Lower lobe of right lung (tissue), 2 donors: ENCODE data around the gene SCGB3A1. TPM values are rescaled to one million over a fixed set of nuclear protein-coding genes. Genes with fewer than 3 reads are reported as not detected.

Experiments
- ATAC-seq, 2 donors: fragments of 200-7000 bp; cut with Tn5 transposase; one replicate each; pipeline ENCODE4 v1.9.1; 2020 to 2022; ENCODE audit warnings: mild to moderate bottlenecking in 2 of 2, moderate library complexity in 2 of 2
- DNase-seq: peaks from one replicate; pipeline ENCODE4 v3.0.0-alpha.2; 2020
- H3K27ac ChIP-seq: fragments of 200-600 bp; one replicate; pipeline ENCODE4 v1.8.0; 2022
- H3K27me3 ChIP-seq: fragments of 200-600 bp; one replicate; pipeline ENCODE4 v1.8.0; 2022; ENCODE audit warnings: low read depth
- H3K36me3 ChIP-seq: fragments of 200-600 bp; one replicate; pipeline ENCODE4 v1.8.0; 2022; ENCODE audit warnings: mild to moderate bottlenecking
- H3K4me1 ChIP-seq: fragments of 200-600 bp; one replicate; pipeline ENCODE4 v1.8.0; 2022
- H3K4me3 ChIP-seq: fragments of 200-600 bp; one replicate; pipeline ENCODE4 v1.8.0; 2022; ENCODE audit warnings: mild to moderate bottlenecking
- H3K9me3 ChIP-seq: fragments of 200-600 bp; one replicate; pipeline ENCODE4 v1.8.0; 2022
- intact Hi-C: fragments of 100-400 bp; cut with DNase I; formaldehyde crosslinking; loops from one replicate; pipeline ENCODE4 v1.11.0; 2022
- total RNA-seq: library from RNA; stranded (reverse); fragmentation: NEBNext Ultra II Directional; extraction: Animal tissue kit (Norgen Biotek cat#: 25700); gene quantifications from one replicate; pipeline ENCODE4 v1.2.1, GENCODE V29; 2021
- TF ChIP-seq, protein P1 (sequence below): fragments of 200-600 bp; IDR thresholded peaks from one replicate; pipeline ENCODE4 v1.8.0; 2022; ENCODE audit warnings: antibody characterized with exemption, mild to moderate bottlenecking
- donor health status: DM: no; HTN: yes; CAD: no; lungs with severe emphysema.

SCGB3A1 gene
- total RNA-seq, 1 donor from 2014 or later = 1,318 TPM

- ATAC-seq (no peak), DNase-seq (peak; percentile 39)
- intact Hi-C loops = no loop called here
- H3K4me3 ChIP-seq = no peak overlapping the region
- no peaks in the 10 kb centered on the region for H3K4me1 ChIP-seq
- TF ChIP-seq, protein P1, sequence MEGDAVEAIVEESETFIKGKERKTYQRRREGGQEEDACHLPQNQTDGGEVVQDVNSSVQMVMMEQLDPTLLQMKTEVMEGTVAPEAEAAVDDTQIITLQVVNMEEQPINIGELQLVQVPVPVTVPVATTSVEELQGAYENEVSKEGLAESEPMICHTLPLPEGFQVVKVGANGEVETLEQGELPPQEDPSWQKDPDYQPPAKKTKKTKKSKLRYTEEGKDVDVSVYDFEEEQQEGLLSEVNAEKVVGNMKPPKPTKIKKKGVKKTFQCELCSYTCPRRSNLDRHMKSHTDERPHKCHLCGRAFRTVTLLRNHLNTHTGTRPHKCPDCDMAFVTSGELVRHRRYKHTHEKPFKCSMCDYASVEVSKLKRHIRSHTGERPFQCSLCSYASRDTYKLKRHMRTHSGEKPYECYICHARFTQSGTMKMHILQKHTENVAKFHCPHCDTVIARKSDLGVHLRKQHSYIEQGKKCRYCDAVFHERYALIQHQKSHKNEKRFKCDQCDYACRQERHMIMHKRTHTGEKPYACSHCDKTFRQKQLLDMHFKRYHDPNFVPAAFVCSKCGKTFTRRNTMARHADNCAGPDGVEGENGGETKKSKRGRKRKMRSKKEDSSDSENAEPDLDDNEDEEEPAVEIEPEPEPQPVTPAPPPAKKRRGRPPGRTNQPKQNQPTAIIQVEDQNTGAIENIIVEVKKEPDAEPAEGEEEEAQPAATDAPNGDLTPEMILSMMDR = no peak
- H3K36me3 ChIP-seq = no peaks in the 10 kb centered on the region
- H3K27me3 ChIP-seq = no peaks in the 10 kb centered on the region
- no peaks in the 10 kb centered on the region for H3K9me3 ChIP-seq
- H3K27ac ChIP-seq = no peak overlapping the region
Observed at GRCh38 chr5:180636403-180637075, 45.2 kb upstream of the SCGB3A1 start.

DNA sequence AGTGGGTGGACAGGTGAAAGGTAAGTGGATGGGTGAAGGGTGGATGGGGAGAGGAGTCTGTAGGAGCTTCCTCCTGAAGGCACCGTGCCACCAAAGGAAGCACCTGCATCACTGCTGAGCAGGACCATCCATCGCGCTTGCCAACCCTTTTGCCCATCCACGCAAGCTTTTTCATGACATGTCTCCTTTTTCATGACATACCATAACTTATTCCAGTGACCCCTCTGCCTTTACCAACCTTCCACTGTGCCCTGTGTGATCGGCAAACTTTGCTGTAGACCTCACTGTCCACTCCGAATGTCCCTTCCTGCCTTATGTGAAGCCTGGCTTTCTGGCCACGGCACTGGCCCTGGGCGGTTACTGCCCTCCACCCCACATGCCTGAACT is 44.7 kb upstream of the SCGB3A1 start:
- Histone ChIP-seq H3K27me3 (no peaks in the 10 kb centered on the region), H3K4me1 (no peaks in the 10 kb centered on the region), H3K36me3 (no peaks in the 10 kb centered on the region), H3K4me3 (no peak overlapping the region), H3K27ac (no peak overlapping the region), H3K9me3 (no peaks in the 10 kb centered on the region)
- intact Hi-C loops = no loop called here
- ATAC-seq = no peak
- TF ChIP-seq, protein P1 = no peak
- DNase-seq = peak; percentile 26

GRCh38 chr5:180633283-180634177 is 42.2 kb upstream of the SCGB3A1 start:
- Histone ChIP-seq H3K9me3 (no peaks in the 10 kb centered on the region), H3K4me3 (no peak overlapping the region), H3K4me1 (no peaks in the 10 kb centered on the region), H3K27ac (no peak overlapping the region), H3K27me3 (no peaks in the 10 kb centered on the region), H3K36me3 (peaks cover 3% of the 10 kb centered on the region)
- DNase-seq (peak; percentile 38), ATAC-seq (no peak)
- TF ChIP-seq, protein P1 = no peak
- intact Hi-C loops = no loop called here

- Histone ChIP-seq H3K36me3 (peaks cover 3% of the 10 kb centered on the region), H3K4me3 (no peak overlapping the region), H3K27ac (no peak overlapping the region), H3K4me1 (no peaks in the 10 kb centered on the region), H3K27me3 (no peaks in the 10 kb centered on the region), H3K9me3 (no peaks in the 10 kb centered on the region)
- ATAC-seq (peak; percentile 21 to 22), DNase-seq (peak; percentile 48)
- TF ChIP-seq, protein P1 = no peak
- intact Hi-C loops = no loop called here
Observed at GRCh38 chr5:180632768-180633167, 41.5 kb upstream of the SCGB3A1 start.

DNA sequence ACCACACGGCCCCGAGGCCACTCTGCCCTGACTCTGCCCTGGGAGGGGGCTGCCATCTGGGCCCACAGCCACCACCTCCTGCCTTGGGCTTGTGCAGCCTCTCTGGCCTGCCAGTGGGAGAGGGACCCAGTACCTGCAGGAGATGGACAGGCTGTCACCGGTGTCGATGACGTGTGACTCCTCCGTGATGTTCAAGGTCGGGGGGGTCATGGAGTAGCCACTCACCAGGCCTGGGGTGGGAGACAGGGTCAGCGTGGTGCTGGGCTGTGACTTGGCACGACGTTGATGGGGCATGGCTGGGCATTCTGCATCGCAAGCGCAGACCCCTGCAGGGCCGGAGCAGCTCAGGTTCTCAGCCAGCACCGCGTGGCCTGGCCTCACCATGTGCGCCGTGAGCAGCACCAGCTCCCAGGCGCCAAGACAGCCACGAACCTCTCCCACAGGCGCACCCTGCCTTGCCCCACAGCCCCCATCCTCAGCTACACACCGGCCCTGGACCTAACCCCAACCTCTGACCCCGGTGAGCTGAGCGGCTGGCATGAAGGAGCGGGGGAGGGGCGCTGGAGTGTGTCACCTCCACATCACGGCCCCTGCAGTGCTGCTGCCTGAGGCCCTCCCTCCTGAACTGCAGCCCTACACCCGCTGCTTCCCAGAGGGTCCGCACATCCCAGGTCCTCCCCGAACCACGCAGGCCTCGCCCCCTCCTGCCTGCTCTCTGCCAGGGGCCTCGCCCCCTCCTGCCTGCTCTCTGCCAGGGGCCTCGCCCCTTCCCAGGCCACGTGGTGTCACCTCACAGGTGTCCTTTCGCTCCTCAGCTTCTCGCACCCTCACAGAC is 40.5 kb upstream of the SCGB3A1 start:
- ATAC-seq = peak in 1 of 2 donors; percentile 4
- Histone ChIP-seq H3K4me3 (no peak overlapping the region), H3K9me3 (no peaks in the 10 kb centered on the region), H3K4me1 (no peaks in the 10 kb centered on the region), H3K36me3 (peaks cover 3% of the 10 kb centered on the region), H3K27ac (peak overlapping the region; percentile 46), H3K27me3 (no peaks in the 10 kb centered on the region)
- intact Hi-C loops = no loop called here
- TF ChIP-seq, protein P1 = no peak
- DNase-seq = peak; percentile 36
